NCI-H345 treated with DMSO at 0.1 percent for 48 hours (cell line): ENCODE measurements around the gene CCNA2.

Experiments
- DNase-seq: peaks from one replicate; lab custom pipeline; 2025; ENCODE audit not compliant: unreplicated experiment; lab: John Stamatoyannopoulos, UW

The CCNA2 gene

GRCh38 chr4:121776610-121777401 is 46.9 kb downstream of the CCNA2 start:
- DNase-seq = no peak

GRCh38 chr4:121773883-121774282 is 49.8 kb downstream of the CCNA2 start:
- no peak for DNase-seq

GRCh38 chr4:121771869-121772268 is 51.8 kb downstream of the CCNA2 start:
- no peak for DNase-seq

GRCh38 chr4:121769341-121769740 is 54.3 kb downstream of the CCNA2 start:
- DNase-seq = no peak

- no peak for DNase-seq
Observed at GRCh38 chr4:121767166-121767565, 56.5 kb downstream of the CCNA2 start.
